ENCODE measurements around the gene FDX2. TPM values are rescaled to one million over a fixed set of nuclear protein-coding genes. Genes with fewer than 3 reads are reported as not detected.

The FDX2 gene
- total and polyA plus RNA-seq, 2 of the 13 experiments (the other 11 are each of a cell fraction or from before 2014, with no cell fraction given) = 21.0 to 24.7 TPM

- TF ChIP-seq SOX6 (IDR thresholded peaks at IDR 0.05) (no peak), SOX6 (CRISPR knock-in tag; IDR thresholded peaks at IDR 0.05) (peak; percentile 40; the same call in 1 of the 2 replicates), TSC22D2 (CRISPR knock-in tag; IDR thresholded peaks at IDR 0.05; ENCODE audit: borderline replicate concordance) (no peak), ZNF775 (CRISPR knock-in tag; IDR thresholded peaks at IDR 0.05; ENCODE audit: borderline replicate concordance) (no peak), AGO1 (IDR thresholded peaks at IDR 0.05; ENCODE audit: low read depth, low read length, poor library complexity, severe bottlenecking) (peak; percentile 18), NFKBIZ (CRISPR knock-in tag; IDR thresholded peaks at IDR 0.05) (no peak), ZFY (CRISPR knock-in tag; IDR thresholded peaks at IDR 0.05) (0 out of 2 replicates have a peak, but pooled peaks have one; percentile 8), ARID4A (CRISPR knock-in tag; IDR thresholded peaks at IDR 0.05; ENCODE audit: borderline replicate concordance) (peak; percentile 25; the same call in 1 of the 2 replicates), MXD1 (CRISPR knock-in tag; IDR thresholded peaks at IDR 0.05) (peak; percentile 34; the same call in 1 of the 2 replicates), ZNF512 (CRISPR knock-in tag; IDR thresholded peaks at IDR 0.05) (no peak), ZKSCAN5 (CRISPR knock-in tag; IDR thresholded peaks at IDR 0.05) (no peak), ZGPAT (CRISPR knock-in tag; IDR thresholded peaks at IDR 0.05) (peak; percentile 26; the same call in 1 of the 2 replicates), KLF13 (CRISPR knock-in tag; IDR thresholded peaks at IDR 0.05) (no peak), POLR2A (IDR thresholded peaks at IDR 0.05; ENCODE audit: insufficient read depth in 1 of 2, low read depth in 2 of 2, low read length in 2 of 2) (peak in 1 of 2 experiments; percentile 53; a peak in 1 of 4 replicates), ZNF687 (CRISPR knock-in tag; IDR thresholded peaks at IDR 0.05) (peak; percentile 75), ZNF567 (CRISPR knock-in tag; IDR thresholded peaks at IDR 0.05; ENCODE audit: borderline replicate concordance) (no peak), CCAR2 (optimal IDR thresholded peaks at IDR 0.05; ENCODE audit: low read depth, low read length) (no peak)
These were observed 24.8 kb downstream of the FDX2 start (continued) for GRCh38 chr19:10290876-10291553.
